Activated CD8-positive, alpha-beta T cell treated with anti-CD3 and anti-CD28 coated beads, Interleukin-2, amount 10 ng/mL, durations not matched to agents 7 days and 5 days (primary cell): ENCODE results near the gene OR5A1. TPM values are rescaled to one million over a fixed set of nuclear protein-coding genes. Genes with fewer than 3 reads are reported as not detected.

Experiments
- ATAC-seq: fragments of 150-1000 bp; cut with Tn5 transposase; one replicate; pipeline ENCODE4 v1.10.0; 2021; ENCODE audit warnings: moderate library complexity
- CTCF ChIA-PET: fragments of 350-600 bp; sonication (Branson Sonifier 250); formaldehyde crosslinking; loops from one replicate; lab custom pipeline; 2021; ENCODE audit warnings: antibody characterized with exemption; lab: Charles Lee
- POLR2A ChIA-PET: fragments of 350-600 bp; sonication (Branson Sonifier 250); formaldehyde crosslinking; loops from one replicate; lab custom pipeline; 2021; ENCODE audit warnings: antibody characterized with exemption; lab: Charles Lee
- DNase-seq: peaks from one replicate; pipeline ENCODE4 v3.0.0-alpha.2; 2020
- H3K27ac Mint-ChIP-seq: one replicate; pipeline ENCODE4 v1.8.0; 2021; ENCODE audit warnings: mild to moderate bottlenecking, mixed read lengths
- H3K27me3 Mint-ChIP-seq: one replicate; pipeline ENCODE4 v1.8.0; 2021; ENCODE audit warnings: low read depth, mixed read lengths
- H3K36me3 Mint-ChIP-seq: one replicate; pipeline ENCODE4 v1.8.0; 2021; ENCODE audit warnings: low read depth, mixed read lengths
- H3K4me1 Mint-ChIP-seq: one replicate; pipeline ENCODE4 v1.8.0; 2021; ENCODE audit warnings: low read depth, mixed read lengths
- H3K4me3 Mint-ChIP-seq: one replicate; pipeline ENCODE4 v1.8.0; 2021; ENCODE audit warnings: mild to moderate bottlenecking, mixed read lengths
- H3K9me3 Mint-ChIP-seq: one replicate; pipeline ENCODE4 v1.8.0; 2022; ENCODE audit warnings: mixed read lengths; ENCODE audit not compliant: insufficient read depth
- total RNA-seq, 2 experiments: library from RNA; stranded (reverse); gene quantifications; one replicate each; pipeline ENCODE4 v1.2.3, GENCODE V29; 2021

Gene OR5A1
- not detected for total RNA-seq

DNA sequence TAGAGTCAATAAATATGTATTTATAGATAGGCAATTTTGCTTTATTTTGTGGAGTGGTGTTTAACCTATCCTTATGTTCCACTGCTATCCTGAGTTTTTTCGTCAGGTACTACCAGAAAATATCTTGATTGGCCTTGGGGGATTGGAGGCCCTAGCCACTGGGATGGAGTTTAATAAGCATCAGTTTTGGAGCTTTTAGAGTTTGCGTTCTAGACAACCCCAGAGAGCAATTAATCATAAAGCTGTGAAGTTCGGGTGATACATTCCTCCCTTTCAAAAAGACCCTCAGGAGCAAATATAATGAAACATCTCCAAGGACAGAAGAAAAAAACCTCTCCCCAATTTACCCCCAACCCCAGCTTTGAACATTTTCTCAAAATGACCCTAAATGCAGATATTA, at the start of gene OR5A1:
Gene OR5A1 (plus strand): TSS at position 301 of the 400 bp plus-strand sequence. CDS start 6,700 bp downstream, outside the sequence.
- no peak within 1 kb of the TSS for H3K27ac Mint-ChIP-seq
- H3K27me3 Mint-ChIP-seq = peaks cover 22% of the 10 kb centered on the region
- ChIA-PET POLR2A (no interaction called here), CTCF (no interaction called here)
- DNase-seq (no peak), ATAC-seq (no peak)
- H3K9me3 Mint-ChIP-seq = no peaks in the 10 kb centered on the region
- no peaks in the 10 kb centered on the region for H3K36me3 Mint-ChIP-seq
- no peak within 1 kb of the TSS for H3K4me3 Mint-ChIP-seq
- H3K4me1 Mint-ChIP-seq = no peaks in the 10 kb centered on the region

DNA sequence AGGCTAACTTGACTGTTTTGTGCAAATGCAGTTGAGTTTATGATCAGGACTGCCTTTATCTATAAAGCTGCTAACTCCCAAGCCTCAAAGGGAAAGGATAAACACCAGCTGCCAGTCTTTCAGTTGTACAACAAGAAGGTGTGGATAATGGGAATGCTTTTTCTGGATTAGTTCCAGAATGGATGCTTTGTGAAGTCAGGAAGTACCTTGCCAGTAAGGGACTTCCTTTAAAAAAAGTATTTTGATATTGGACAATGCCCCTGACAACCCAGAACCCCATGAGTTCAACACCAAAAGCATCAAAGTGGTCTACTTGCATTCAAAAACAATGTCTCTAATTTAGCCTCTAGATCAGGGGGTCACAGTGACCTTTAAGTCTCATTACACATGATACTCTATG, 42.1 kb upstream of the OR5A1 start:
- Mint-ChIP-seq H3K27me3 (no peaks in the 10 kb centered on the region), H3K27ac (no peak overlapping the region), H3K9me3 (no peaks in the 10 kb centered on the region), H3K4me1 (no peaks in the 10 kb centered on the region), H3K36me3 (no peaks in the 10 kb centered on the region), H3K4me3 (no peak overlapping the region)
- ChIA-PET CTCF (no interaction called here), POLR2A (no interaction called here)
- ATAC-seq (no peak), DNase-seq (no peak)

DNA sequence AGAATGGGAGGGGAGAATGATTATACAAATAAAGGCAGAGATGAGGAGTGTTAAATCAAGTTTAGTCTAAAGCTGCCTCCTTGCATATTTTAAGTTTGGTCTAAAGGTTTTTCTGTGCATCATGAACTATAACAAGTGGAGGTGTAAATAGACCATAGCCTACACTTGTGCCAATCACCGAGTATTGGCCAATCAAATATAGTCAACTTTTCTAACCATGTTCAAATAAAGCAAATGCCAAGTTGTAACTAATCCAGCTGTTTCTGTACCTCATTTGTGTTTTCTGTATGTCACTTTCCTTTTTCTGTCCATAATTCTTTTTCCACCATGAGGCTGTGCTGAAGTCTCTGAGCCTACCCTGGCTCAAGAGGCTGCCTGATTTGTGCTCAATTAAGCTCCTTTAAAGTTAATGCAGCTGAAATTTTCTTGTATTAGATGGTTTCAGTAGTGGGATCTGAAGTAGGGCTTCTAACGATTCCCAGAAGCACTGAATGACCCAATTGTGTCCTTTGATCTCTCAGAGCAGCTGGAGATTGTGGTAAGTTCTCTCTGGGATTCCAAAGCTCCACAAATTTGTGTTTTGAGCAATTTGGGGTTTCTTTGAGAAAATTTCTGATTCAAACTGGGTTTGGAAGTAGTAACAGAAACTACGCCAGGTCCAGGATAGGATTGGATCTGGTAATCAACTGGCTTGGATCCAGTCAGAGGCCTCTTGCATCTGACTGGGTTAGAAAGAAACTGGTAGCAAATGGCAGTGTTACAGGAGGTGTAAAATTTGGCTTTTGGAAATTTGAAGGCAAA, 35.6 kb upstream of the OR5A1 start:
- no peaks in the 10 kb centered on the region for H3K4me1 Mint-ChIP-seq
- ChIA-PET POLR2A (no interaction called here), CTCF (no interaction called here)
- H3K36me3 Mint-ChIP-seq = no peaks in the 10 kb centered on the region
- no peak overlapping the region for H3K27ac Mint-ChIP-seq
- H3K27me3 Mint-ChIP-seq = peaks cover 3% of the 10 kb centered on the region
- ATAC-seq (no peak), DNase-seq (no peak)
- H3K9me3 Mint-ChIP-seq = peaks cover 16% of the 10 kb centered on the region
- no peak overlapping the region for H3K4me3 Mint-ChIP-seq

DNA sequence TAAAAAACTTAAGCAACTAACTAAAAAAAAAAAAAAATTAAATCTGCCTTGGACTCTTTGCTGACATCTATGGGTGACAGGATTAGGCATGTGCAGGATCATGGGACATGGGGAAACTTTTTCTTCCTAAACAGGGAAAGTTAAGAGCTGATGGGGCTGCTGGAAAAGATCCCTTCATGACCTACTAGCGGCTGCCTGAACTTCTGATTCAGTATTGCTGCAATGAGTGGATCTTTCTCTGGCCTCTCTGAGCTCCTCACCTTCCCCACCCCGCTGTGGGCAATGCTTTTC, 35.1 kb upstream of the OR5A1 start:
- Mint-ChIP-seq H3K36me3 (no peaks in the 10 kb centered on the region), H3K4me1 (no peaks in the 10 kb centered on the region), H3K4me3 (no peak overlapping the region), H3K27ac (no peak overlapping the region), H3K9me3 (peaks cover 16% of the 10 kb centered on the region), H3K27me3 (peaks cover 3% of the 10 kb centered on the region)
- no peak for DNase-seq
- ChIA-PET POLR2A (no interaction called here), CTCF (no interaction called here)
- ATAC-seq = no peak

DNA sequence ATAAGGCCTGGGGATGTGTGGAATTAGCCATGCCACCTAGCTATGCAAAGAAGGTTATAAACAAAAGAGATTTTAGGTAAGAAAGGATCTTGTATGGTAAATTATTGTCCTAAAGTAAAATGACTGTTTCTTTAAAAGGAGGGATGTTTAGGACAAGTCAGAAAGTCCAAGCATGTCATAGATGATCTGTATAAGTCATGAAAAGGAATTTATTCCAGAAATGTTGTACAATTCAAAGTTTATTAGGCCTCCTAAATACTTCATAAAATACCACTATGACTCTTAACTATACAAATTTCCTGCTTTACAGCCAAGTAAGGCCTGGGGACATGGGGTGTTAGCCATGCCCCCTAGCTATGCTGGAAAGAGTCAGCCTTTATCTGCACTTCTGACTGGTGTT, 32.7 kb upstream of the OR5A1 start:
- DNase-seq (no peak), ATAC-seq (no peak)
- no peaks in the 10 kb centered on the region for H3K36me3 Mint-ChIP-seq
- no peaks in the 10 kb centered on the region for H3K4me1 Mint-ChIP-seq
- ChIA-PET CTCF (interaction anchor here (1.3 kb wide), 1 partner anchor 26 kb away, joined by 5 read pairs; no protein-coding TSS in a partner anchor), POLR2A (no interaction called here)
- no peak overlapping the region for H3K27ac Mint-ChIP-seq
- H3K27me3 Mint-ChIP-seq = peaks cover 3% of the 10 kb centered on the region
- H3K4me3 Mint-ChIP-seq = no peak overlapping the region
- peaks cover 16% of the 10 kb centered on the region for H3K9me3 Mint-ChIP-seq

DNA sequence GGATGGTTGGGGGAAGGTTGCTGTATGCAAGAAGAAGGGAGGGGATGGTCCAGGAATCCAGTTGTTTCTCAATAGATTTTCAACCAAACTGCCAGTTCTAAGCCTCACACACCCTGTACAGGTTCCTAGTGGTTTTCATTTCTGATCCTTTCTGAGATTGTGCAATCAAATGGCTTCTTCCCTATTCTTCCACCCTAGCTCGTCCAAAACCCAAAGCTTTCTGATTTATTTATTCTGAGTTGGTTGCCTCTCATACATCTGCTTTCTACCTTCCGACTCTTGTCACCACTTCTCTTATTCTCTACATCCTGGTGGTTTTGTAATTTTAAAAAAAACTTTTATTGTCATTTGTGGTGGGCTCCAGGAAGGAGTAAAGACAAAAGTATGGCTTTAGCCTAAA, 22.6 kb upstream of the OR5A1 start:
- ChIA-PET CTCF (no interaction called here), POLR2A (no interaction called here)
- Mint-ChIP-seq H3K27me3 (peaks cover 16% of the 10 kb centered on the region), H3K27ac (no peak overlapping the region), H3K9me3 (peaks cover 12% of the 10 kb centered on the region), H3K4me1 (peaks cover 18% of the 10 kb centered on the region), H3K4me3 (no peak overlapping the region), H3K36me3 (peaks cover 1% of the 10 kb centered on the region)
- DNase-seq = no peak
- ATAC-seq = no peak

DNA sequence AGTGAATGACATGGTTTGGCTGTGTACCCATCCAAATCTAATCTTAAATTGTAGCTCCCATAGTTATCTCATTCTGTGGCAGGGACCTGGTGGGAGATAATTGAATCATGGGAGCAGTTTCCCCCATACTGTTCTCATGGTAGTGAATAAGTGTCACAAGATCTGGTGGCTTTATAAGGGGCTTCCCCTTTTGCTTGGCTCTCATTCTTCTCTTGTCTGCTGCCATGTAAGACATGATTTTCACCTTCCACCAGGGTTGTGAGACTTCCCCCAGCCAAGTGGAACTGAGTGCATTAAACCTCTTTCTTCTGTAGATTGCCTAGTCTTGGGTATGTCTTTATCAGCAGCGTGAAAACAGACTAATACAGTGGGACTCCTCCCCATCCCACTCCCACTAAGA, 21.2 kb upstream of the OR5A1 start:
- peaks cover 7% of the 10 kb centered on the region for H3K9me3 Mint-ChIP-seq
- no peak for ATAC-seq
- peaks cover 1% of the 10 kb centered on the region for H3K36me3 Mint-ChIP-seq
- ChIA-PET POLR2A (no interaction called here), CTCF (no interaction called here)
- peaks cover 16% of the 10 kb centered on the region for H3K27me3 Mint-ChIP-seq
- H3K4me1 Mint-ChIP-seq = peaks cover 18% of the 10 kb centered on the region
- no peak overlapping the region for H3K4me3 Mint-ChIP-seq
- no peak overlapping the region for H3K27ac Mint-ChIP-seq
- no peak for DNase-seq

DNA sequence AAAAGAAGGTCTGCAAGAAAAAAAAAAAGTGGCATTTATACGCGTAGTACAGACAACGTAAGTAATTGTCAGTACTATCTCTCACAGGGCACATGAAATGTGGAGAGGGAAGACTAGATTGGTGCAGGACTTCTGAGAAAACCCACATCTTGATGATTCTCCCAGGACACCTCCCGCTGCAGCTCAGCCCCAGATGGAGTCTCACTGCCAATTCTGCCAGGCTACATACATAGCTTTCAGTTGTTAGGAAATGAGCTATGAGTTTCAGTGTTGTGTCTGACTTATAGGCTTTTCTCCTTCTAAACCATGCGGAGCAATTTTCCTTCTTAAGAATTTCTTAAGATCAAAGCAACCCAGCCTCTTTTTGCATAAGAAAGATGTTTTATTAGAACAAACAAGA, 19.7 kb upstream of the OR5A1 start:
- Mint-ChIP-seq H3K36me3 (no peaks in the 10 kb centered on the region), H3K27ac (peak overlapping the region; percentile 40), H3K4me3 (no peak overlapping the region), H3K9me3 (no peaks in the 10 kb centered on the region), H3K4me1 (peaks cover 18% of the 10 kb centered on the region), H3K27me3 (peaks cover 16% of the 10 kb centered on the region)
- DNase-seq = no peak
- ChIA-PET POLR2A (no interaction called here), CTCF (no interaction called here)
- no peak for ATAC-seq

DNA sequence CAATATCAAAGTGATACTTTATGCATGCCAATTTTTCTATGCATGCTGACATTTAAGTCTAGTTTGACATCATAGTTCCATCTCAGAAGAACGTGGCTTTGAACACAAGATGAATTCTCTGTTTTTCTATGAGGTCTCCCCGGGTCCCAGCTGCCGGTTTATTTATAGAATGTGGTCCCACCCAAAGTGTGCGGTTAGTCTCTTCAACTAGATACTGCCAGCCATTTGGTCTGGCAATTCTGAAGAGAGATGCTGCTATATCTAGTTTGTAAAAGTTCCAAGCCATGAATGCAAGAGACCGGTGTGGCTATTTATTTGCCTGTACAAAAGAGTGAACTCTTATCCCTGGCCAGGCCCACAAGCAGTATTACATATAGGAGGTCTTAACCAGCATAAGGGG, 19.2 kb upstream of the OR5A1 start:
- no peak overlapping the region for H3K4me3 Mint-ChIP-seq
- no peak overlapping the region for H3K27ac Mint-ChIP-seq
- DNase-seq (peak; percentile 23), ATAC-seq (no peak)
- ChIA-PET POLR2A (no interaction called here), CTCF (no interaction called here)
- H3K9me3 Mint-ChIP-seq = no peaks in the 10 kb centered on the region
- H3K27me3 Mint-ChIP-seq = peaks cover 16% of the 10 kb centered on the region
- H3K36me3 Mint-ChIP-seq = no peaks in the 10 kb centered on the region
- peaks cover 19% of the 10 kb centered on the region for H3K4me1 Mint-ChIP-seq

DNA sequence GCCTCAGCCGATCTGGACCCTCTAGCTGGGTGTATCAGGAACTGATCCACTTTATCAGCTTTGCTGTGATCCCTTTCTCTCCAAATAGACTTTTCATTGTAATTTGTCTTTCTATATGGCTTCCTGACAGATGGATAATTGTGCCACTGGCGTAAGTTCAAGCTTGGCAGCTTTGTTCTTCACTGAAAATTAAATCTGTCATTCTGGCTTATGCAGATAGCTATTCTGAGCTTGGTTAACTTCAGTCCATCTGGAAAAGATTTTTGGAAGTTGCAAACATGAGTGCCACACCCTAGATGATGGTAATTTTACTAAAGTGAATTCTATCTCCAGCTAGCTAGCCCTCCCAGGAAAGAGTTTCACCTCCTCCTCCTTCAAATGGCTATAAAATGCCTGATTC, 18.1 kb upstream of the OR5A1 start:
- DNase-seq = no peak
- H3K4me3 Mint-ChIP-seq = no peak overlapping the region
- peaks cover 28% of the 10 kb centered on the region for H3K4me1 Mint-ChIP-seq
- no peaks in the 10 kb centered on the region for H3K36me3 Mint-ChIP-seq
- peaks cover 16% of the 10 kb centered on the region for H3K27me3 Mint-ChIP-seq
- no peak for ATAC-seq
- no peak overlapping the region for H3K27ac Mint-ChIP-seq
- POLR2A ChIA-PET = no interaction called here
- H3K9me3 Mint-ChIP-seq = no peaks in the 10 kb centered on the region
- CTCF ChIA-PET = interaction anchor here (0.7 kb wide), 1 partner anchor 20 kb away, joined by 3 read pairs; no protein-coding TSS in a partner anchor

DNA sequence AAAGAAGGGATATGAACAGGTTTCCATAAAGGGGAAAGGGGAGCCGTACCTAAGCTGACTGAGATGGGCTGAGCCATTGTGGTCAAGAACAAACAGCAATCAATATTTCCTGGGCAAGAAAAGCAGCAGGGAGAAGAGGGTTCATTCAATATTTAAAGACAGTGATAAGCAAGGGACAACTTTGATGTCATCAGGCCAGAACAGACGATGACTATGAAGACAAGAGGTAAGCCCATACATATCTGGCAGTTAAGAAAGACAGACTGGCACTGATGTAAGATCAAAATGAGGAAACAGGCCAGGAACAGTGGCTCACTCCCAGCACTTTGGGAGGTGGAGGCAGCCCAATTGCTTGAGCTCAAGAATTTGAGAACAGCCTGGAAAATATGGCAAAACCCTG, 12.4 kb upstream of the OR5A1 start:
- ATAC-seq (no peak), DNase-seq (no peak)
- H3K27ac Mint-ChIP-seq = no peak overlapping the region
- H3K36me3 Mint-ChIP-seq = no peaks in the 10 kb centered on the region
- H3K4me3 Mint-ChIP-seq = no peak overlapping the region
- peaks cover 3% of the 10 kb centered on the region for H3K27me3 Mint-ChIP-seq
- POLR2A ChIA-PET = no interaction called here
- no peaks in the 10 kb centered on the region for H3K9me3 Mint-ChIP-seq
- CTCF ChIA-PET = no interaction called here
- peaks cover 10% of the 10 kb centered on the region for H3K4me1 Mint-ChIP-seq

DNA sequence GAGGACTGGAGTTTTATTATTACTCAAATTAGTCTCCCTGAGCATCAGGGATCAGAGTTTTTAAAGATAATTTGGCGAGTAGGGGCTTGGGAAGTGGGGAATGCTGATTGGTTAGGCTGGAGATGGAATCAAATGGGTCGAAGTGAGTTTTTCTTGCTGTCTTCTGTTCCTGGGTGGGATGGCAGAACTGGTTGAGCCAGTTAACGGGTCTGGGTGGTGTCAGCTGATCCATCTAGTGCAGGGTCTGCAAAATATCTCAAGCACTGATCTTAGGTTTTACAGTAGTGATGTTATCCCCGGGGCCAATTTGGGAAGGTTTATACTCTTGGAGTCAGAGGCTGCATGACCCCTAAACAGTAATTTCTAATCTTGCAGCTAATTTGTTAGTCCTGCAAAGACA, 11.1 kb upstream of the OR5A1 start:
- ChIA-PET POLR2A (no interaction called here), CTCF (no interaction called here)
- Mint-ChIP-seq H3K36me3 (no peaks in the 10 kb centered on the region), H3K4me1 (peaks cover 10% of the 10 kb centered on the region), H3K27me3 (peaks cover 5% of the 10 kb centered on the region), H3K27ac (no peak overlapping the region), H3K4me3 (no peak overlapping the region), H3K9me3 (no peaks in the 10 kb centered on the region)
- ATAC-seq (no peak), DNase-seq (no peak)
